ENCODE results near the gene UNC5C.

- TF ChIP-seq, protein P1, sequence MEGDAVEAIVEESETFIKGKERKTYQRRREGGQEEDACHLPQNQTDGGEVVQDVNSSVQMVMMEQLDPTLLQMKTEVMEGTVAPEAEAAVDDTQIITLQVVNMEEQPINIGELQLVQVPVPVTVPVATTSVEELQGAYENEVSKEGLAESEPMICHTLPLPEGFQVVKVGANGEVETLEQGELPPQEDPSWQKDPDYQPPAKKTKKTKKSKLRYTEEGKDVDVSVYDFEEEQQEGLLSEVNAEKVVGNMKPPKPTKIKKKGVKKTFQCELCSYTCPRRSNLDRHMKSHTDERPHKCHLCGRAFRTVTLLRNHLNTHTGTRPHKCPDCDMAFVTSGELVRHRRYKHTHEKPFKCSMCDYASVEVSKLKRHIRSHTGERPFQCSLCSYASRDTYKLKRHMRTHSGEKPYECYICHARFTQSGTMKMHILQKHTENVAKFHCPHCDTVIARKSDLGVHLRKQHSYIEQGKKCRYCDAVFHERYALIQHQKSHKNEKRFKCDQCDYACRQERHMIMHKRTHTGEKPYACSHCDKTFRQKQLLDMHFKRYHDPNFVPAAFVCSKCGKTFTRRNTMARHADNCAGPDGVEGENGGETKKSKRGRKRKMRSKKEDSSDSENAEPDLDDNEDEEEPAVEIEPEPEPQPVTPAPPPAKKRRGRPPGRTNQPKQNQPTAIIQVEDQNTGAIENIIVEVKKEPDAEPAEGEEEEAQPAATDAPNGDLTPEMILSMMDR (IDR thresholded peaks at IDR 0.05) = no peak
- no peak for TF ChIP-seq EZH2phosphoT487 (IDR thresholded peaks at IDR 0.05)
Measured at GRCh38 chr4:95469617-95470016, 79.2 kb downstream of the UNC5C start.

All from neural progenitor cell (in vitro differentiated cells).